Measurements from ENCODE around the gene MRPS22. TPM values are rescaled to one million over a fixed set of nuclear protein-coding genes. Genes with fewer than 3 reads are reported as not detected.

The MRPS22 gene
- 10 to 100 TPM; 44.0 to 51.0 (median 46.8) TPM for total RNA-seq

- under 1% methylated on average over 34 of the region's 37 CpGs for WGBS
- DNase-seq (ENCODE audit: low spot score in 2 of 2), result peak in 1 of 2 donors; percentile 87
- Histone ChIP-seq H3K27ac (peak within 1 kb of the TSS; percentile 85), H3K36me3 (peaks cover 23% of the 10 kb centered on the region), H3K4me3 (peak within 1 kb of the TSS; percentile 76), H3K27me3 (no peaks in the 10 kb centered on the region), H3K9me3 (no peaks in the 10 kb centered on the region), H3K4me1 (peaks cover 35% of the 10 kb centered on the region)
- TF ChIP-seq POLR2AphosphoS5 (IDR thresholded peaks at IDR 0.05), result peak in 1 of 3 donors; percentile 61
- no peak for TF ChIP-seq CTCF (IDR thresholded peaks at IDR 0.05)
- peak in 1 of 2 donors; percentile 37 for TF ChIP-seq POLR2A (IDR thresholded peaks at IDR 0.05)
- no peak for TF ChIP-seq EP300 (IDR thresholded peaks at IDR 0.05)
Measured at GRCh38 chr3:139343895-139344856, at the start of gene MRPS22. Gene MRPS22, plus strand, starts transcription at chr3:139344020. Its CDS starts 7 bp downstream, at chr3:139344027.

- TF ChIP-seq CTCF (IDR thresholded peaks at IDR 0.05), result no peak
- no peak for TF ChIP-seq POLR2A (IDR thresholded peaks at IDR 0.05)
- no peak for TF ChIP-seq POLR2AphosphoS5 (IDR thresholded peaks at IDR 0.05)
- no peak for TF ChIP-seq EP300 (IDR thresholded peaks at IDR 0.05)
- DNase-seq (ENCODE audit: low spot score in 2 of 2), result no peak
- H3K4me3 ChIP-seq, result no peak overlapping the region
- no peaks in the 10 kb centered on the region for H3K9me3 ChIP-seq
- H3K4me1 ChIP-seq, result no peaks in the 10 kb centered on the region
- 73% methylated on average over 5 of the region's 5 CpGs for WGBS
- no peaks in the 10 kb centered on the region for H3K36me3 ChIP-seq
- no peaks in the 10 kb centered on the region for H3K27me3 ChIP-seq
- no peak overlapping the region for H3K27ac ChIP-seq
Measured at GRCh38 chr3:139295040-139295439, 48.8 kb upstream of the MRPS22 start.

- TF ChIP-seq EP300 (IDR thresholded peaks at IDR 0.05) (no peak), CTCF (IDR thresholded peaks at IDR 0.05) (no peak), POLR2A (IDR thresholded peaks at IDR 0.05) (no peak), POLR2AphosphoS5 (IDR thresholded peaks at IDR 0.05) (no peak)
- no peaks in the 10 kb centered on the region for H3K9me3 ChIP-seq
- no peak for DNase-seq (ENCODE audit: low spot score in 2 of 2)
- H3K27ac ChIP-seq, result no peak overlapping the region
- 84% methylated on average over 9 of the region's 9 CpGs for WGBS
- H3K4me1 ChIP-seq, result no peaks in the 10 kb centered on the region
- H3K27me3 ChIP-seq, result no peaks in the 10 kb centered on the region
- no peak overlapping the region for H3K4me3 ChIP-seq
- no peaks in the 10 kb centered on the region for H3K36me3 ChIP-seq
Measured at GRCh38 chr3:139296141-139296718, 47.6 kb upstream of the MRPS22 start.

- Histone ChIP-seq H3K27me3 (no peaks in the 10 kb centered on the region), H3K4me1 (peaks cover 1% of the 10 kb centered on the region), H3K36me3 (no peaks in the 10 kb centered on the region), H3K9me3 (no peaks in the 10 kb centered on the region), H3K27ac (no peak overlapping the region), H3K4me3 (no peak overlapping the region)
- no peak for TF ChIP-seq POLR2A (IDR thresholded peaks at IDR 0.05)
- no peak for DNase-seq (ENCODE audit: low spot score in 2 of 2)
- 97% methylated on average over 6 of the region's 6 CpGs for WGBS
Measured at GRCh38 chr3:139297588-139298311, 46.1 kb upstream of the MRPS22 start.

GRCh38 chr3:139299261-139300132 lies 44.3 kb upstream of the MRPS22 start:
- Histone ChIP-seq H3K9me3 (no peaks in the 10 kb centered on the region), H3K4me1 (peaks cover 4% of the 10 kb centered on the region), H3K36me3 (no peaks in the 10 kb centered on the region), H3K4me3 (no peak overlapping the region), H3K27me3 (no peaks in the 10 kb centered on the region), H3K27ac (no peak overlapping the region)
- no peak for DNase-seq (ENCODE audit: low spot score in 2 of 2)
- 82% methylated on average over 8 of the region's 14 CpGs for WGBS
- no peak for TF ChIP-seq POLR2AphosphoS5 (IDR thresholded peaks at IDR 0.05)
- TF ChIP-seq EP300 (IDR thresholded peaks at IDR 0.05), result no peak
- no peak for TF ChIP-seq POLR2A (IDR thresholded peaks at IDR 0.05)
- TF ChIP-seq CTCF (IDR thresholded peaks at IDR 0.05), result no peak

All from suprapubic skin (tissue), 4 donors.